ENCODE data around the gene TSHR. TPM values are rescaled to one million over a fixed set of nuclear protein-coding genes. Genes with fewer than 3 reads are reported as not detected.
"Not testable (repeated sequence)": the region's sequence is repeated elsewhere in the genome, so short reads cannot be mapped to it uniquely, and the experiment has no call there.

TSHR gene
- total and polyA plus RNA-seq, 9 donors, result 0.15 to 0.41 (median 0.23) TPM; not detected in 6

DNA sequence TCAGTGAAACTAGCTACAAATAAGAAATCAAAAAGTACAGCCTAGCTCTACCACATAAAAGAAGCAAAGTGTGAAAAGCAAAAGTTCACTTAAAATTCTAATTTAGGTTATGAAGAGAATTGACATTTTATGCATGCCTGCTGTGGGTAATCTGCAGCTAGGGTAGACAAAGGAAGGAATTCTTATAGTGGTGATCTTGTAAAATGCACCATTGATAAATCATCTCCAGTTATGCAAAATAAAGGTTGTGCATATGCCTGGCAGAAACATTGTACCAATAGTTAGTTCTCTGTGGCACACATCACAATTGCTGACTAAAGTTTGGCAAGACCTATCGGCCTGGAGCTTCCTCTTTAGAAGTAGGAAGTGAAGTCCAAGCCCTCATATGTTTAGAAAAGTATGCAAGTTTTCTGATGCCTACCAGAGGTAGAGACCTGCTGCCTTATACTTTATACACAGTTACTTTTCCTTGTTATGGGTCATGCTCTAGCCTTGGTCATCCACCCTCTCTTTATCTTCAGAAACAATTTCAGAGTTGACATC is 78.3 kb downstream of the TSHR start:
- Histone ChIP-seq H3K4me3 (no peak overlapping the region), H3K27ac (no peak overlapping the region), H3K36me3 (no peaks in the 10 kb centered on the region), H3K27me3 (no peaks in the 10 kb centered on the region), H3K9me3 (no peaks in the 10 kb centered on the region), H3K4me1 (ENCODE audit: insufficient read depth) (no peaks in the 10 kb centered on the region)
- intact Hi-C loops (cut with DNase I), result no loop called here
- 31 to 42% (median 33%) methylated on average over 1 of the region's 1 CpG for WGBS, 3 donors
- no peak for TF ChIP-seq POLR2A (IDR thresholded peaks at IDR 0.05)
- TF ChIP-seq, protein P1, sequence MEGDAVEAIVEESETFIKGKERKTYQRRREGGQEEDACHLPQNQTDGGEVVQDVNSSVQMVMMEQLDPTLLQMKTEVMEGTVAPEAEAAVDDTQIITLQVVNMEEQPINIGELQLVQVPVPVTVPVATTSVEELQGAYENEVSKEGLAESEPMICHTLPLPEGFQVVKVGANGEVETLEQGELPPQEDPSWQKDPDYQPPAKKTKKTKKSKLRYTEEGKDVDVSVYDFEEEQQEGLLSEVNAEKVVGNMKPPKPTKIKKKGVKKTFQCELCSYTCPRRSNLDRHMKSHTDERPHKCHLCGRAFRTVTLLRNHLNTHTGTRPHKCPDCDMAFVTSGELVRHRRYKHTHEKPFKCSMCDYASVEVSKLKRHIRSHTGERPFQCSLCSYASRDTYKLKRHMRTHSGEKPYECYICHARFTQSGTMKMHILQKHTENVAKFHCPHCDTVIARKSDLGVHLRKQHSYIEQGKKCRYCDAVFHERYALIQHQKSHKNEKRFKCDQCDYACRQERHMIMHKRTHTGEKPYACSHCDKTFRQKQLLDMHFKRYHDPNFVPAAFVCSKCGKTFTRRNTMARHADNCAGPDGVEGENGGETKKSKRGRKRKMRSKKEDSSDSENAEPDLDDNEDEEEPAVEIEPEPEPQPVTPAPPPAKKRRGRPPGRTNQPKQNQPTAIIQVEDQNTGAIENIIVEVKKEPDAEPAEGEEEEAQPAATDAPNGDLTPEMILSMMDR (IDR thresholded peaks at IDR 0.05), result no peak
- TF ChIP-seq EP300 (IDR thresholded peaks at IDR 0.05), result no peak
- no peak for DNase-seq

DNA sequence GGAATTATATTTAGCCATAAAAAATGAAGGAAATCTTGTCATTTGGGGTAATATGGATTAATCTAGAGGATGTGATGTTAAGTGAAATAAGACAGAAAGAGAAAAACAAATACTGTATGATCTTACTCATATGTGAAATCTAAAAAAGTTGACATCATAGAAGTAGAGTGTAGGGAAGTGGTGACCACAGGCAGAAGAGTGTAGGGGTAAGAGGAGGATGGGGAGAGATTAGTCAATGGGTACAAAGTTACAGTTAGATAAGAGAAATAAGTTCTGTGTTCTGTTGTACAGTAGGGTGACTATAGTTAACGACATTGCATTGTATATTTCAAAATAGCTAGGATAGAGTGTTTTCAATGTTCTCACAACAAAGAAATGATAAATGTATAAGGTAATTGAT is 87.0 kb downstream of the TSHR start:
- intact Hi-C loops (cut with DNase I), result no loop called here
- H3K27me3 ChIP-seq, result no peaks in the 10 kb centered on the region
- WGBS, 3 donors, result 76 to 90% (median 86%) methylated on average over 1 of the region's 1 CpG
- DNase-seq, result no peak
- H3K4me3 ChIP-seq, result no peak overlapping the region
- H3K27ac ChIP-seq, result no peak overlapping the region
- no peaks in the 10 kb centered on the region for H3K9me3 ChIP-seq
- TF ChIP-seq POLR2A (IDR thresholded peaks at IDR 0.05), result no peak
- TF ChIP-seq EP300 (IDR thresholded peaks at IDR 0.05), result no peak
- TF ChIP-seq, protein P1 (IDR thresholded peaks at IDR 0.05), result no peak
- no peaks in the 10 kb centered on the region for H3K4me1 ChIP-seq (ENCODE audit: insufficient read depth)
- H3K36me3 ChIP-seq, result no peaks in the 10 kb centered on the region

DNA sequence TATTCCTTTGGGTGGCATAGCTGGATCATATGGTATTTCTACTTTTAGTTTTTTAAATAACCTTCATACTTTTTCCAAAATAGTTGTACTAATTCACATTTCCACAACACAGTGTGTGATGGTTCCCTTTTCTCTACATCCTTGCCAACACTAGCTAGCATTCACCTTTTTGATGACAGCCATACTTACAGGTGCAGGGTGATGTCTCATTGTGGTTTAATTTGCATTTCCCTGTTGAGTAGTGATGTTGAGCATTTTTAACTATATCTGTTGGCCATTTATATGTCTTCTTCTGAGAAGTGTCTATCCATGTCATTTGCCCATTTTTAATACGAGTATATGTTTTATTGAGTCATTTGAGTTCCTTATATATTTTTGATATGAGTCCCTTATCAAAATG is 96.1 kb downstream of the TSHR start:
- 89 to 93% (median 91%) methylated on average over 1 of the region's 1 CpG for WGBS, 3 donors
- no peak overlapping the region for H3K27ac ChIP-seq
- intact Hi-C loops (cut with DNase I), result no loop called here
- no peaks in the 10 kb centered on the region for H3K27me3 ChIP-seq
- no peak for TF ChIP-seq POLR2A (IDR thresholded peaks at IDR 0.05)
- no peak overlapping the region for H3K4me3 ChIP-seq
- H3K36me3 ChIP-seq, result no peaks in the 10 kb centered on the region
- H3K4me1 ChIP-seq (ENCODE audit: insufficient read depth), result no peaks in the 10 kb centered on the region
- H3K9me3 ChIP-seq, result peaks cover 0 to 3% of the 10 kb centered on the region in 2 donors
- no peak for DNase-seq

DNA sequence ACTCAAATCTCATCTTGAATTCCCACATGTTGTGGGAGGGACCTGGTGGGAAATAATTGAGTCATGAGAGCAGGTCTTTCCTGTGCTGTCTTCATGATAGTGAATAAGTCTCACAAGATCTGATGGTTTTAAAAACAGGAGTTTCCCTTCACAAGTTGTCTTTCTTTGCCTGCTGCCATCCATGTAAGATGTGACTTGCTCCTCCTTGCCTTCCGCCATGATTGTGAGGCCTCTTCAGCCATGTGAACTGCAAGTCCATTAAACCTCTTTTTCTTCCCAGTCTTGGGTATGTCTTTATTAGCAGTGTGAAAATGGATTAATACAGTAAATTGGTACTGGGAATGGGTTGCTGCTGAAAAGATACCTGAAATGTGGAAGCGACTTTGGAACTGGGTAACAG is 98.6 kb downstream of the TSHR start:
- H3K4me1 ChIP-seq (ENCODE audit: insufficient read depth); H3K9me3 ChIP-seq; H3K4me3 ChIP-seq; H3K27ac ChIP-seq; intact Hi-C loops (cut with DNase I); DNase-seq; H3K27me3 ChIP-seq; H3K36me3 ChIP-seq: not testable (repeated sequence)
- WGBS, 3 donors, result 90 to 95% (median 95%) methylated on average over 2 of the region's 2 CpGs

DNA sequence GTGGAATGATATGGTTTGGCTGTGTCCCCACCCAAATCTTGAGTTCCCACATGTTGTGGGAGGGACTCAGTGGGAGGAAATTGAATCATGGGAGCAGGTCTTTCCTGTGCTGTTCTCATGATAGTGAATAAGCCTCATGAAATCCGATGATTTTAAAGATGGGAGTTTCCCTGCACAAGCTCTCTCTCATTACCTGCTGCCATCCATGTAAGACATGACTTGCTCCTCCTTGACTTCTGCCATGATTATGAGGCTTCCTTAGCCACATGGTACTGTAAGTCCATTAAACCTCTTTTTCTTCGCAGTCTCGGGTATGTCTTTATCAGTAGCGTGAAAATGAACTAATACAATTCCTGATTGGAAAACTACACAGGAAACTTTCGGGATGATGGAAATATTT is 100.5 kb downstream of the TSHR start:
- H3K4me3 ChIP-seq, result no peak overlapping the region
- intact Hi-C loops (cut with DNase I), result no loop called here
- H3K4me1 ChIP-seq (ENCODE audit: insufficient read depth), result no peaks in the 10 kb centered on the region
- no peaks in the 10 kb centered on the region for H3K36me3 ChIP-seq
- TF ChIP-seq, protein P1 (IDR thresholded peaks at IDR 0.05), result no peak
- TF ChIP-seq EP300 (IDR thresholded peaks at IDR 0.05), result no peak
- TF ChIP-seq POLR2A (IDR thresholded peaks at IDR 0.05), result no peak
- H3K9me3 ChIP-seq, result peaks cover 0 to 3% of the 10 kb centered on the region in 2 donors
- H3K27me3 ChIP-seq, result no peaks in the 10 kb centered on the region
- WGBS, 3 donors, result 94 to 95% (median 95%) methylated on average over 5 of the region's 5 CpGs
- DNase-seq, result no peak
- H3K27ac ChIP-seq, result no peak overlapping the region
